ENCODE results near the gene TM7SF3.

DNA sequence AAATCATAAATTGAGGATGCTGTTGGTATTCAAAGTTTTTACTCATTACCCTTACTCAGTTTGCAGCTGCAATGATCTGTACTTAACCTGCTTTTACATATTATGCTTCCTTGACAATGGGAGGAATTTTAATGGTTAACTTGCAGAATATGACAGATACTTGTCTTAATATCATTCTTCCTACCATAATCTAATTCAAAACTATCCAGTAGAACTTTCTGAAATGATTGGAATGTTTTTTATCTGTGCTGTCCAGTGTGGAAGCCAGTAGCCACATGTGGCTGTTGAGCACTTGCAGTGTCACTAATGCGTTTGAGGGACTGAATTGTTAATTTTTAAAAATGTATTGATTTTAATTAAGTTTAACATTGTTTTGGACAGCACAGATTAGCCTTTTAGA, 52.4 kb downstream of the TM7SF3 start:
- TF ChIP-seq ZNF274 (IDR thresholded peaks at IDR 0.05; ENCODE audit: low read depth, low read length) (no peak), YY1 (IDR thresholded peaks at IDR 0.05; ENCODE audit: insufficient read depth, insufficient read length) (no peak)

Measured in NT2/D1 (cell line).